HUES6 (cell line): Measurements from ENCODE around the gene TTLL1.

ENCODE experiments used
- H3K27ac ChIP-seq: 2 replicates; pipeline ENCODE4 v1.7.0; 2013; ENCODE audit warnings: low read depth, mild to moderate bottlenecking, low read length, inconsistent platforms
- H3K27me3 ChIP-seq: 2 replicates; pipeline ENCODE4 v1.6.1; 2013; ENCODE audit warnings: low read length; ENCODE audit not compliant: control insufficient read depth, insufficient read depth
- H3K36me3 ChIP-seq: 2 replicates; pipeline ENCODE4 v1.6.1; 2013; ENCODE audit warnings: low read length; ENCODE audit not compliant: control insufficient read depth, insufficient read depth
- H3K4me1 ChIP-seq: 2 replicates; pipeline ENCODE4 v1.6.1; 2013; ENCODE audit warnings: low read length; ENCODE audit not compliant: control insufficient read depth, insufficient read depth
- H3K4me3 ChIP-seq: 2 replicates; pipeline ENCODE4 v1.5.1; 2013; ENCODE audit warnings: low read depth, low read length
- H3K9ac ChIP-seq: one replicate; pipeline ENCODE4 v1.6.1; 2013; ENCODE audit warnings: mild to moderate bottlenecking, low read length
- H3K9me3 ChIP-seq: 2 replicates; pipeline ENCODE4 v1.6.1; 2013; ENCODE audit warnings: low read depth, low read length; ENCODE audit not compliant: control insufficient read depth, insufficient read depth

TTLL1 gene

GRCh38 chr22:42992886-42993479, 96.2 kb downstream of the TTLL1 start:
- H3K27ac ChIP-seq = no peak overlapping the region
- H3K36me3 ChIP-seq = peaks cover 7% of the 10 kb centered on the region; the same call in 1 of the 2 replicates
- H3K4me3 ChIP-seq = no peak overlapping the region

GRCh38 chr22:42992092-42992491, 97.1 kb downstream of the TTLL1 start:
- Histone ChIP-seq H3K27me3 (no peaks in the 10 kb centered on the region), H3K36me3 (peaks cover 7% of the 10 kb centered on the region; the same call in 1 of the 2 replicates), H3K27ac (no peak overlapping the region), H3K4me1 (peaks cover 27% of the 10 kb centered on the region), H3K9ac (no peak overlapping the region), H3K9me3 (no peaks in the 10 kb centered on the region), H3K4me3 (no peak overlapping the region)

More at GRCh38 chr22:42992886-42993479, 96.2 kb downstream of the TTLL1 start:
- Histone ChIP-seq H3K4me1 (peaks cover 26% of the 10 kb centered on the region), H3K9me3 (no peaks in the 10 kb centered on the region), H3K9ac (no peak overlapping the region), H3K27me3 (no peaks in the 10 kb centered on the region)

GRCh38 chr22:42991010-42991651, 98.1 kb downstream of the TTLL1 start:
- Histone ChIP-seq H3K4me1 (peaks cover 35% of the 10 kb centered on the region), H3K36me3 (peaks cover 7% of the 10 kb centered on the region; the same call in 1 of the 2 replicates), H3K27ac (no peak overlapping the region), H3K4me3 (no peak overlapping the region), H3K9ac (no peak overlapping the region), H3K27me3 (no peaks in the 10 kb centered on the region), H3K9me3 (no peaks in the 10 kb centered on the region)

- H3K4me1 ChIP-seq = peaks cover 41% of the 10 kb centered on the region
- H3K27me3 ChIP-seq = no peaks in the 10 kb centered on the region
- H3K9ac ChIP-seq = no peak overlapping the region
- H3K27ac ChIP-seq = no peak overlapping the region
- no peak overlapping the region for H3K4me3 ChIP-seq
- peaks cover 7% of the 10 kb centered on the region; the same call in 1 of the 2 replicates for H3K36me3 ChIP-seq
- no peaks in the 10 kb centered on the region for H3K9me3 ChIP-seq
These were observed 98.9 kb downstream of the TTLL1 start for GRCh38 chr22:42990131-42990838.
